ENCODE measurements around the gene SPATA19.

DNA sequence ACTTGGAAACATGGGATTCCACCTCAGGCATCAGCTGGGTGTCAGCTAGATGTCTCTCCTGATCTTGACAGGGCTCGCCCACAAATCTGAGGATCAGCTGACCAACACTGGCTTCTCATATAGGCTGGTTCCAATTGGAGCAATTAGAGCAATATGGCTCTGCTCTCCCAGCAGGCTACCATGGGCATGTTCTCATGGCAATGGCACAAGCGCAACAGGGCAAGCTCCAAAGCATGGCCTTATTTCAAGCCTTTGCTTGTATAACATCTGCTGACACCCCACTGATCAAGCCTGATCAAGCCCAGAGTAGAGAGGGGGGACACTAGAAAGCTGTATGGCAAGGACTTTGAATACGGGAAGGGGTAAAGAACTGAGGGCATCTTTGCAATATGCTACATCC is 40.7 kb upstream of the SPATA19 start:
- TF ChIP-seq CTCF (IDR thresholded peaks at IDR 0.05), result no peak
- no peak for TF ChIP-seq POLR2AphosphoS5 (IDR thresholded peaks at IDR 0.05; ENCODE audit: low read depth, low read length)
- TF ChIP-seq, protein P1, sequence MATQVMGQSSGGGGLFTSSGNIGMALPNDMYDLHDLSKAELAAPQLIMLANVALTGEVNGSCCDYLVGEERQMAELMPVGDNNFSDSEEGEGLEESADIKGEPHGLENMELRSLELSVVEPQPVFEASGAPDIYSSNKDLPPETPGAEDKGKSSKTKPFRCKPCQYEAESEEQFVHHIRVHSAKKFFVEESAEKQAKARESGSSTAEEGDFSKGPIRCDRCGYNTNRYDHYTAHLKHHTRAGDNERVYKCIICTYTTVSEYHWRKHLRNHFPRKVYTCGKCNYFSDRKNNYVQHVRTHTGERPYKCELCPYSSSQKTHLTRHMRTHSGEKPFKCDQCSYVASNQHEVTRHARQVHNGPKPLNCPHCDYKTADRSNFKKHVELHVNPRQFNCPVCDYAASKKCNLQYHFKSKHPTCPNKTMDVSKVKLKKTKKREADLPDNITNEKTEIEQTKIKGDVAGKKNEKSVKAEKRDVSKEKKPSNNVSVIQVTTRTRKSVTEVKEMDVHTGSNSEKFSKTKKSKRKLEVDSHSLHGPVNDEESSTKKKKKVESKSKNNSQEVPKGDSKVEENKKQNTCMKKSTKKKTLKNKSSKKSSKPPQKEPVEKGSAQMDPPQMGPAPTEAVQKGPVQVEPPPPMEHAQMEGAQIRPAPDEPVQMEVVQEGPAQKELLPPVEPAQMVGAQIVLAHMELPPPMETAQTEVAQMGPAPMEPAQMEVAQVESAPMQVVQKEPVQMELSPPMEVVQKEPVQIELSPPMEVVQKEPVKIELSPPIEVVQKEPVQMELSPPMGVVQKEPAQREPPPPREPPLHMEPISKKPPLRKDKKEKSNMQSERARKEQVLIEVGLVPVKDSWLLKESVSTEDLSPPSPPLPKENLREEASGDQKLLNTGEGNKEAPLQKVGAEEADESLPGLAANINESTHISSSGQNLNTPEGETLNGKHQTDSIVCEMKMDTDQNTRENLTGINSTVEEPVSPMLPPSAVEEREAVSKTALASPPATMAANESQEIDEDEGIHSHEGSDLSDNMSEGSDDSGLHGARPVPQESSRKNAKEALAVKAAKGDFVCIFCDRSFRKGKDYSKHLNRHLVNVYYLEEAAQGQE (IDR thresholded peaks at IDR 0.05; ENCODE audit: insufficient read depth in 1 of 2, low read depth in 2 of 2, low read length in 1 of 2), result no peak
- TF ChIP-seq SIN3A (IDR thresholded peaks at IDR 0.05; ENCODE audit: borderline replicate concordance, insufficient read depth, low read depth, low read length), result no peak
